ENCODE results near the gene HS3ST4. TPM values are rescaled to one million over a fixed set of nuclear protein-coding genes. Genes with fewer than 3 reads are reported as not detected.

HS3ST4 gene
- total and polyA plus RNA-seq, 2 of the 8 experiments (the other 6 are each of a cell fraction or from before 2014, with no cell fraction given) = 1.9 to 3.3 TPM

- Histone ChIP-seq H2BK20ac (ENCODE audit: low read length) (no peak overlapping the region), H3K9ac (replicated peaks in 1 of 4; ENCODE audit: extremely low read depth in 1 of 4, low read depth in 3 of 4, low read length in 3 of 4) (no peak overlapping the region), H3K56ac (replicated peaks; ENCODE audit: insufficient read length, low read depth, low read length) (no peak overlapping the region), H2BK5ac (ENCODE audit: low read depth, low read length) (no peak overlapping the region), H4K91ac (replicated peaks; ENCODE audit: insufficient read length, low read length) (no peak overlapping the region), H3K36me3 (ENCODE audit: control insufficient read depth in 2 of 4, insufficient read depth in 4 of 4, low read length in 3 of 4) (no peaks in the 10 kb centered on the region), H4K8ac (ENCODE audit: extremely low read depth, insufficient read depth, low read length) (no peak overlapping the region), H3K18ac (ENCODE audit: extremely low read depth, low read length) (no peak overlapping the region), H4K20me1 (replicated peaks in 1 of 2; ENCODE audit: control insufficient read depth in 1 of 2, insufficient read depth in 2 of 2, low read length in 2 of 2) (no peaks in the 10 kb centered on the region), H3K4ac (replicated peaks; ENCODE audit: insufficient read length, low read depth, low read length) (no peak overlapping the region), H2BK12ac (ENCODE audit: low read depth, low read length) (no peak overlapping the region), H2BK120ac (replicated peaks; ENCODE audit: low read depth, low read length) (no peak overlapping the region), H3K9me3 (ENCODE audit: insufficient read depth in 2 of 2, low read depth in 1 of 2, low read length in 1 of 2) (no peaks in the 10 kb centered on the region), H3K27me3 (replicated peaks in 1 of 4; ENCODE audit: control insufficient read depth in 3 of 4, extremely low read depth in 1 of 4, insufficient read depth in 3 of 4, low read length in 3 of 4) (no peaks in the 10 kb centered on the region), H3K23me2 (ENCODE audit: low read depth, low read length) (no peaks in the 10 kb centered on the region), H2BK15ac (ENCODE audit: low read length) (no peak overlapping the region), H2AFZ (ENCODE audit: low read length) (no peak overlapping the region), H4K5ac (ENCODE audit: insufficient read length, low read depth, low read length) (no peak overlapping the region), H3K14ac (ENCODE audit: insufficient read length) (no peak overlapping the region), H3K4me2 (ENCODE audit: insufficient read depth in 1 of 2, low read depth in 2 of 2, low read length in 2 of 2) (no peak overlapping the region), H3K79me2 (ENCODE audit: control insufficient read depth in 1 of 2, insufficient read depth in 2 of 2, low read length in 2 of 2) (no peaks in the 10 kb centered on the region), H3K23ac (ENCODE audit: insufficient read length) (no peak overlapping the region), H3K79me1 (ENCODE audit: low read depth, low read length) (no peaks in the 10 kb centered on the region), H3K4me1 (replicated peaks in 1 of 4; ENCODE audit: control insufficient read depth in 3 of 4, insufficient read depth in 4 of 4, low read length in 3 of 4) (peaks cover 0 to 7% (median 2%) of the 10 kb centered on the region in 4 experiments; a peak in 2 of 7 replicates), H3K4me3 (ENCODE audit: extremely low read depth in 1 of 4, insufficient read depth in 2 of 4, low read depth in 3 of 4, low read length in 4 of 4) (no peak overlapping the region), H3K27ac (ENCODE audit: low read depth, low read length) (no peak overlapping the region), H2AK5ac (ENCODE audit: low read depth, low read length) (no peak overlapping the region)
- DNase-seq (ENCODE audit: low read depth in 1 of 2, low spot score in 2 of 2) = no peak
- CTCF ChIA-PET (ENCODE audit: partially characterized antibody) = interaction anchor here (0.7 kb wide), 1 partner anchor 8 kb away, joined by 3 read pairs; no protein-coding TSS in a partner anchor
- POLR2A ChIA-PET (ENCODE audit: partially characterized antibody) = no interaction called here
- no peak for FAIRE-seq
- WGBS, 2 experiments (ENCODE audit: extremely low coverage in 1 of 2, insufficient coverage in 1 of 2, insufficient read length in 1 of 2, insufficient replicate concordance in 2 of 2, low coverage in 1 of 2, low lambda C conversion rate in 2 of 2, missing lambda C conversion rate in 1 of 2) = 90% methylated on average over 2 of the region's 2 CpGs; no CpG with 5 or more reads in 1 of the 2 experiments
- TF ChIP-seq SAP30 (IDR thresholded peaks at IDR 0.05; ENCODE audit: insufficient read depth, insufficient replicate concordance, low read length) (no peak), TAF7 (optimal IDR thresholded peaks at IDR 0.05; ENCODE audit: borderline replicate concordance, low read depth, low read length) (no peak), JUN (IDR thresholded peaks at IDR 0.05; ENCODE audit: low read depth, low read length) (no peak), CHD1 (IDR thresholded peaks at IDR 0.05; ENCODE audit: low read depth, low read length) (no peak), PHF8 (conservative IDR thresholded peaks at IDR 0.05; ENCODE audit: low read depth, low read length) (no peak), KDM1A (IDR thresholded peaks at IDR 0.05; ENCODE audit: borderline replicate concordance, low read length) (no peak), BRCA1 (IDR thresholded peaks at IDR 0.05; ENCODE audit: low read depth, low read length) (no peak), SIX5 (IDR thresholded peaks at IDR 0.05; ENCODE audit: low read depth, low read length) (no peak), TBP (IDR thresholded peaks at IDR 0.05; ENCODE audit: low read depth, low read length) (no peak), YY1 (IDR thresholded peaks at IDR 0.05; ENCODE audit: low read depth, low read length) (no peak)
Measured at GRCh38 chr16:25835126-25835525, 143.4 kb downstream of the HS3ST4 start.
